ENCODE results near the gene AXDND1.

DNA sequence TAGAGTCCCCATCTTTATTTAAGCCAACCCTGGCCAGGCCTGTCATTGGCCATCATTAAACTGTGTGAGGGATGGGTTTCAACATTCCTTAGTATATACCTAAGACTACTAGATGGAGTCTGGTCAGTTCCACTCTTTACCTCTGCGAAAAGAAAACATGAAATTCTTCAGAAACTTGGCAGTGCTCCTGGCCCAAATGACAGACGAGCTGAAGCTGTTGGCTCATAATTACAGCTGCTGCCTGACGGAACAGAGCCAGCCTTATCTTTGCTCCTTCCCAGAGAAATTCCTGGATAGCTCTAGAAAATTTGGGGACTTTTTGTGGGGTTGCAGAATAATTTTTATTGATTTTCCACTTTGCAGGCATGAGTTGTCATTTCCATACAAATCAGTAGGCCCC is 179.6 kb downstream of the AXDND1 start:
- TF ChIP-seq CTCF (IDR thresholded peaks at IDR 0.05; ENCODE audit: borderline replicate concordance, extremely low read depth, low read length, poor library complexity, severe bottlenecking): no peak
- no peak for TF ChIP-seq EZH2 (IDR thresholded peaks at IDR 0.05; ENCODE audit: borderline replicate concordance, low read depth, low read length, severe bottlenecking)

Data from DND-41 (cell line).